Measurements from ENCODE around the gene PDE4D.
A peak's percentile ranks its signal among the peaks of the same experiment; 100 is the strongest.

The PDE4D gene

GRCh38 chr5:59126708-59127573, 766.6 kb downstream of the PDE4D start:
- no peak for TF ChIP-seq TAF1 (IDR thresholded peaks at IDR 0.05; ENCODE audit: borderline replicate concordance, low read depth, low read length)
- no peak for TF ChIP-seq POLR2A (IDR thresholded peaks at IDR 0.05; ENCODE audit: low read depth, low read length)
- no peak for TF ChIP-seq POLR2AphosphoS5 (IDR thresholded peaks at IDR 0.05; ENCODE audit: low read depth, low read length)
- FAIRE-seq, result peak; percentile 40
- no peak for DNase-seq (ENCODE audit: insufficient read length)

- peak; percentile 38 for FAIRE-seq
- TF ChIP-seq TAF1 (IDR thresholded peaks at IDR 0.05; ENCODE audit: borderline replicate concordance, low read depth, low read length), result no peak
- no peak for TF ChIP-seq POLR2A (IDR thresholded peaks at IDR 0.05; ENCODE audit: low read depth, low read length)
- no peak for TF ChIP-seq POLR2AphosphoS5 (IDR thresholded peaks at IDR 0.05; ENCODE audit: low read depth, low read length)
These were observed 767.4 kb downstream of the PDE4D start for GRCh38 chr5:59126016-59126707.

GRCh38 chr5:59125011-59125961, 768.2 kb downstream of the PDE4D start:
- FAIRE-seq (peak; percentile 71), DNase-seq (ENCODE audit: insufficient read length) (no peak)
- no peak for TF ChIP-seq TAF1 (IDR thresholded peaks at IDR 0.05; ENCODE audit: borderline replicate concordance, low read depth, low read length)
- TF ChIP-seq POLR2A (IDR thresholded peaks at IDR 0.05; ENCODE audit: low read depth, low read length), result no peak
- TF ChIP-seq POLR2AphosphoS5 (IDR thresholded peaks at IDR 0.05; ENCODE audit: low read depth, low read length), result no peak

More at GRCh38 chr5:59126016-59126707, 767.4 kb downstream of the PDE4D start:
- no peak for DNase-seq (ENCODE audit: insufficient read length)

- TF ChIP-seq TAF1 (IDR thresholded peaks at IDR 0.05; ENCODE audit: borderline replicate concordance, low read depth, low read length) (no peak), POLR2A (IDR thresholded peaks at IDR 0.05; ENCODE audit: low read depth, low read length) (no peak), POLR2AphosphoS5 (IDR thresholded peaks at IDR 0.05; ENCODE audit: low read depth, low read length) (no peak)
- peak; percentile 61 for FAIRE-seq
- no peak for DNase-seq (ENCODE audit: insufficient read length)
These were observed 769.6 kb downstream of the PDE4D start for GRCh38 chr5:59123595-59124561.

GRCh38 chr5:59119480-59119879, 774.0 kb downstream of the PDE4D start:
- no peak for FAIRE-seq
- no peak for TF ChIP-seq TAF1 (IDR thresholded peaks at IDR 0.05; ENCODE audit: borderline replicate concordance, low read depth, low read length)
- no peak for TF ChIP-seq POLR2AphosphoS5 (IDR thresholded peaks at IDR 0.05; ENCODE audit: low read depth, low read length)
- TF ChIP-seq POLR2A (IDR thresholded peaks at IDR 0.05; ENCODE audit: low read depth, low read length), result no peak
- DNase-seq (ENCODE audit: insufficient read length), result no peak

- FAIRE-seq, result no peak
These were observed 776.2 kb downstream of the PDE4D start for GRCh38 chr5:59117320-59117719.

GRCh38 chr5:59116231-59116865, 777.2 kb downstream of the PDE4D start:
- TF ChIP-seq POLR2AphosphoS5 (IDR thresholded peaks at IDR 0.05; ENCODE audit: low read depth, low read length) (no peak), TAF1 (IDR thresholded peaks at IDR 0.05; ENCODE audit: borderline replicate concordance, low read depth, low read length) (no peak), POLR2A (IDR thresholded peaks at IDR 0.05; ENCODE audit: low read depth, low read length) (no peak)
- DNase-seq (ENCODE audit: insufficient read length), result no peak
- no peak for FAIRE-seq

More at GRCh38 chr5:59117320-59117719, 776.2 kb downstream of the PDE4D start:
- DNase-seq (ENCODE audit: insufficient read length), result no peak
- TF ChIP-seq TAF1 (IDR thresholded peaks at IDR 0.05; ENCODE audit: borderline replicate concordance, low read depth, low read length), result no peak
- TF ChIP-seq POLR2AphosphoS5 (IDR thresholded peaks at IDR 0.05; ENCODE audit: low read depth, low read length), result no peak
- no peak for TF ChIP-seq POLR2A (IDR thresholded peaks at IDR 0.05; ENCODE audit: low read depth, low read length)

- DNase-seq (ENCODE audit: insufficient read length), result no peak
- FAIRE-seq, result no peak
- TF ChIP-seq TAF1 (IDR thresholded peaks at IDR 0.05; ENCODE audit: borderline replicate concordance, low read depth, low read length) (no peak), POLR2AphosphoS5 (IDR thresholded peaks at IDR 0.05; ENCODE audit: low read depth, low read length) (no peak), POLR2A (IDR thresholded peaks at IDR 0.05; ENCODE audit: low read depth, low read length) (no peak)
These were observed 778.2 kb downstream of the PDE4D start for GRCh38 chr5:59115345-59115744.

- no peak for DNase-seq (ENCODE audit: insufficient read length)
- TF ChIP-seq POLR2AphosphoS5 (IDR thresholded peaks at IDR 0.05; ENCODE audit: low read depth, low read length), result no peak
- no peak for TF ChIP-seq TAF1 (IDR thresholded peaks at IDR 0.05; ENCODE audit: borderline replicate concordance, low read depth, low read length)
- TF ChIP-seq POLR2A (IDR thresholded peaks at IDR 0.05; ENCODE audit: low read depth, low read length), result no peak
- FAIRE-seq, result no peak
These were observed 784.1 kb downstream of the PDE4D start for GRCh38 chr5:59109383-59109782.
